Activated T-helper 1 cell treated with anti-CD3 and anti-CD28 coated beads, Interleukin-2, amount 50 U/mL, for 16 hours (primary cell): Measurements from ENCODE around the gene ACACA.

ENCODE experiments used
- DNase-seq, 2 donors: peaks; one replicate each; pipeline ENCODE4 v3.0.0-alpha.2; 2020; ENCODE audit warnings: low read depth in 1 of 2, low spot score in 1 of 2

The ACACA gene

GRCh38 chr17:37344519-37344918, 62.1 kb downstream of the ACACA start:
- DNase-seq, result no peak

GRCh38 chr17:37342589-37342988, 64.0 kb downstream of the ACACA start:
- no peak for DNase-seq

GRCh38 chr17:37340804-37341203, 65.8 kb downstream of the ACACA start:
- DNase-seq, result no peak

GRCh38 chr17:37339321-37339720, 67.3 kb downstream of the ACACA start:
- DNase-seq, result no peak

- no peak for DNase-seq
Observed at GRCh38 chr17:37338847-37339246, 67.8 kb downstream of the ACACA start.

- DNase-seq, result no peak
Observed at GRCh38 chr17:37327341-37328090, 79.1 kb downstream of the ACACA start.

GRCh38 chr17:37322826-37323561, 83.6 kb downstream of the ACACA start:
- no peak for DNase-seq

GRCh38 chr17:37322106-37322505, 84.5 kb downstream of the ACACA start:
- no peak for DNase-seq

- no peak for DNase-seq
Observed at GRCh38 chr17:37318931-37319594, 87.6 kb downstream of the ACACA start.

- DNase-seq, result no peak
Observed at GRCh38 chr17:37317867-37318266, 88.8 kb downstream of the ACACA start.

GRCh38 chr17:37315601-37316000, 91.0 kb downstream of the ACACA start:
- no peak for DNase-seq

GRCh38 chr17:37312137-37312923, 94.3 kb downstream of the ACACA start:
- no peak for DNase-seq

GRCh38 chr17:37310940-37311339, 95.7 kb downstream of the ACACA start:
- DNase-seq, result no peak

GRCh38 chr17:37309051-37309450, 97.6 kb downstream of the ACACA start:
- DNase-seq, result no peak

GRCh38 chr17:37305406-37305905, 101.2 kb downstream of the ACACA start:
- no peak for DNase-seq

GRCh38 chr17:37301288-37301687, 105.3 kb downstream of the ACACA start:
- no peak for DNase-seq

GRCh38 chr17:37300683-37301082, 106.0 kb downstream of the ACACA start:
- no peak for DNase-seq

- no peak for DNase-seq
Observed at GRCh38 chr17:37299257-37299980, 107.2 kb downstream of the ACACA start.

GRCh38 chr17:37295888-37296287, 110.7 kb downstream of the ACACA start:
- no peak for DNase-seq

- DNase-seq, result no peak
Observed at GRCh38 chr17:37294888-37295287, 111.7 kb downstream of the ACACA start.
